Activated CD8-positive, alpha-beta memory T cell treated with anti-CD3 and anti-CD28 coated beads, Interleukin-2, amount 50 U/mL, for 24 hours (primary cell): Measurements from ENCODE around the gene P3H4.

Experiments used
- DNase-seq: peaks from one replicate; pipeline ENCODE4 v3.0.0-alpha.2; 2020; ENCODE audit errors: extremely low read depth

The P3H4 gene

DNA sequence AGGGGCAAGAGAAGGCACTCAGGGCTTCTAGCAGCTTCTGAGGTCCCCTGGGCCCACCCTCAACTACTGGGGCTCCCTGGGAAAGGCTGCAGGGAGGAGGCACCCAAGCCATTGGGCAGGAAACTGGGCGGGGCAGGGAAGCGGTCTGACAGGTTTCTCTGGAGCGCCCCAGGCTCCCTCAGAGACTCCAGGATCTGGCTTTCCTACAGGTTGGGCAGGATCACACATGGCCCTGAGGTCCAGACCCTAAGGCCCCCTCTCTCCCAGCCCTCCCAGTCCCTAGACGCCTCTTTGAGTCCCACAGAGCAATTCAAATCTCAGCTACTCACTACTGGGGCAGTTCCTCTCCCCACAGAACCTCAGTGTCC lies 39.5 kb downstream of the P3H4 start:
- DNase-seq: no peak

DNA sequence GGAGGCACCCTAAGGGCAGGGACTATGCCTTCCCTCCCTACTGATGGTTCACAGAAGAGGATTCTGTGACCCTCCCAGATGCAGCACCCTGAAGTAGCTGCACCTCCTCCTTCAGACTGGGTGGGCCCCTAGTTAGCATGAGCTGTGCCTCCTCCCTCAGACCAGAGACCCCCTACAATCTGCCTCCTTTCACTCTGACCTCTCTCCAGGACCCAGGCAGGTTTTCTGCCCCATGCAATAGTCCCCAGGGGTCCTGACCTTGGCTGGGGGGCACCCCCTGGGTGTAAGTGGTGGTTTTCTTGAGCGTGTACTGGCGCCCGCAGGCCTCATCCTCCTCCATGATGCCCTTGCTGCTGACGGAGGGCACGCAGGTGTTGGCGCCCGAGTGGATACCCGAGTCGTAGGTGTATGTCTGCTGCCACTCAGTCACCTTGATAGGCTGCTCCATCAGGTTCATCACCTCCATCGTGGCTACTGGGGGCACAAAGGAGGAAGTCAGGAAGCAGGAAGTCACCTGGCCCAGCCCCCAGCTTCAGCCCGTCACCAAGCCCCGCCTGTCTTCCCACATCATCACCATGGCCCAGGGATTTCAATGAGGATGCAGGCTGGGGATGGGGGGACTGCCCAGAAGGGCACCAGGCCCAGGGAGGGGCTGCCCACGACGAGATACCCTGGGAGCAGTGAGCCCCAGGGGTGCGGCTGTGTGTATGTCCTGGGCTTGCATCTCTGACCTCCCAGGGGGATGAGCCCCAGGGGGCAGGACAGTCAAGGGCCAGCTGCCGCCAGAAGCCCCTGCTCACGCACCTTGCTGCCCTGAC lies 40.2 kb downstream of the P3H4 start:
- DNase-seq: no peak

DNA sequence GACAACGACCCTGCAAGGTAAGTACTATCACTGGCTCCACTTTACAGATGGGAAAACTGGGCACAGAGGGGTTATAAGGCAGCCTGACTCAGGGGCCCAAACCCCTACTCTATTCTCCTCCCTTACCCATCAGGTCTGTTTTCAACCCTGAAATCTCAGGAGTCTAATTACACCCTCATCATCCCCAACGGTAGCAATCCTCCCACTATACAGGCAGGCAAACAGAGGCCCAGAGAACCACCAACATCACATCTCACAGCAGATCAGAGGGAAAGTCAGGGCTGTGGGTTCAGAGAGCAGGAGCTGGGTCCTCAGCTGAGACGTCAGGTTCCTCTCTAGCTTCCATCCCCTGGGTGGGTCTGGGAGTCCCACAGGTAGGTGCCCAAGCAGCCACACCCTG lies 41.8 kb downstream of the P3H4 start:
- no peak for DNase-seq

DNA sequence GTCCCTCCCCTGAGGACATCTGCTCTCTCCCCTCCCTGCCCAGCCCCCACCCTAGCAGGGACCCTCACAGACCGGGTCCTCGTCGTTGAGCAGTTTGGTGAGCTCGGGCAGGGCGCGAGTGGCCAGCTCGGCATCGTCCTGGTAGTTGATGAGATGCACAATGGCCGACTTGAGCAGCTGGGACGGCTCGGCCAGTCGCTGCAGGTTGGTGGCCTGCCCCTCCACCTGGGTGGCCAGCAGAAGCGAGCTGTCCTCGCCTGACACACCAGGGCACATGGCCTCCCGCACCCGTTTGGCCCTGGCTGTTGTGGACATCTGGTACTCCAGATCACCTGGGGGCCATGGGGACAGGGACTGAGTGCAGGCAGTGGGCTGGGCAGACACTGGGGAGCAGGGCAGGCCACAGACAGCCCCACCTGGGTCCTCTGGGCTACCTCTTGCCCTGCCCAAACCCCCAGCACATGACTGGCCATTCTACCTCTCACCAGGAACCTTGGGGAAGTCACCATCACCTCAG lies 42.3 kb downstream of the P3H4 start:
- DNase-seq: no peak

DNA sequence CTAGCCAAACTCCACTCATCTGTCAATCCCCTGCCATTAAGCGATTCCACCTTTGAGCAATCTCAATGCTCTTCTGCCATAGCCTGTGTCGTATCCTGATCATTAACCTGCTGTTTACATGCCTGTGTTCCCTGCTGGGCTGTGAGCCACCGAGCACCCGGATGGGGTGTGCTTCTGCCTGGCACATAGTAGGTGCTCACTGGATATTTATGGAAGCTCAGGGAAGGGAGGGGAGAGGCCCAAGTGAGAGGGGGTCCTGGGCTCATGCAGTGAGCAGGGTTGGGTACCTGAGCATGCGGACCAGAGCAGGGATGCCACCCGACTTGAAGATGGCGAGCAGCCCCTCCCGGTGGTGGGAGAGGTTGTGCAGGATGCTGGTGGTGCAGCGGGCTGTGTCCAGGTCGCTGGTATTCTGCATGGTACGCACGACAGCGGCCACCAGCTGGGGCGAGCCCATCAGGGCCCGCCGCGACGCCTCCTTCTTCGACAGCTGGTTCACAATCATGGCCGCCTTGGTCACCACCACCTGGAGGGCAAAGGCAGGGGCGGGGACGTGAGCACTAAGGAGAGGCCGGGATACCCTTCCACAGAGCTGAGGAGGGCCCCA lies 43.0 kb downstream of the P3H4 start:
- DNase-seq: no peak

DNA sequence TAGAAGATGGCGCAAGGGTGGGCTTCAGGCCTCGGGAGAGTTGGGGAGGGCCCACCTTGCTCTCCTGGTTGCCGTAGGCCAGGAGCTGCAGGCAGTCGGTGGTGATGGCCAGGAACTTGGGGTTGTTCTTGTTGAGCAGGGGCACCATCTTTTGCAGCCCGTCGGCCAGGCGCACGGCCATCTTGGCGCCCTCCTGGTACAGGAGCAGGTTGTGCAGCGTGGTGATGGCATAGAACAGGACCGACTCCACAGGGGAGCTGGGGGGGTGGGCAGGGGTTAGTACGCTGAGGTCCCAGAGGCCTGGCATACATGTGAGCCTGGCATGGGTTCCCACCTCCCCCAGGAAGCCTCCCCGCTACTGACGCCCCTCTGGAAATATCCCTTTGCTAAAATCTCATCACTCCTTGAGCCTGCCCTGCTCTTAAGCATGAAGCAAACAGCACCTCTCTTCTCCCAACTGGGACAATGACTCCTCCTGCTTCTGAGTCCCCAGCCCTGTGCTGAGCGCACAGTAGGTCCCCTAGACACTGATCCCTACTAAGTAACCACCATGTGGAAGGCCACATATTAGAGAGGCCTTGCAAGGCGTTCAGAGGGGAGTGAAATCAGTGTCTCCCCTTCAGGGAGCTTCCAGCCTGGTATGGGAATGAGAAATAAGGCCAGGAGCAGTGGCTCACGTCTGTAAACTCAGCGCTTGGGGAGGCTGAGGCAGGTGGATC lies 44.3 kb downstream of the P3H4 start:
- no peak for DNase-seq

DNA sequence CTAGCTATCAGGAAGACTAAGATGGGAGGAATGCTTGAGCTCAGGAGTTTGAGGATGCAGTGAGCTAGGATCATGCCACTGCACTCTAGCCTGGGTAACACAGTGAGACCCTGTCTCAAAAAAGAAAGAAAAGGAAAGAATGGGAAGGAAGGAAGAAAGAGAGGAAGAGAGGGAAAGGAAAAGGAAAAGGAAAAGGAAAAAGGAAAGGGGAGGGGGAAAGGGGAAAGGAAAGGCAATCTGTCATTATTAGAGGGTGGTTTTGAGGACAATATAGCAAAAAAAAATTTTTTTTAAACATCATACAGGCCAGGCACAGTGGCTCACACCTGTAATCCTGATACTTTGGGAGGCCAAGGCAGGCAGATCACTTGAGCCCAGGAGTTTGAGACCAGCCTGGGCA lies 45.6 kb downstream of the P3H4 start:
- DNase-seq: no peak

DNA sequence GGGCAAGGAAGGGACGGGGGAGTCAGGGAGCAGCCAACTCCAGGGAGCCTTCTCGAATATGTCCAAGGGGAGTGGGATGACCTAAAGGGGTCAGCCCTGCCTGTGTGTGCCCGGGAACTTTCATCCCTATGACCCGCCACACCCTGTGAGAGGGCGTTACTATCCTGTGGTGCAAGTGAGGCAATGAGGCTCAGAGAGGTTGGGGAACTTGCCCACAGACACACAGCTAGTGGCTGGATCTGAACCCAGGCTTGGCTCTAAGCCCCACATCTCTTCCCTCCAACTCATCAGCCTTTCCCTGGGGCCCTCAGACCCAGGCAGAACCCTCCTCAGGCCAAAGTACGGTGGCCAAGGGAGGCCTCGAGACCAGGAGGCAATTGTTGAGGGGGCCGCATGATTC lies 48.4 kb downstream of the P3H4 start:
- no peak for DNase-seq

DNA sequence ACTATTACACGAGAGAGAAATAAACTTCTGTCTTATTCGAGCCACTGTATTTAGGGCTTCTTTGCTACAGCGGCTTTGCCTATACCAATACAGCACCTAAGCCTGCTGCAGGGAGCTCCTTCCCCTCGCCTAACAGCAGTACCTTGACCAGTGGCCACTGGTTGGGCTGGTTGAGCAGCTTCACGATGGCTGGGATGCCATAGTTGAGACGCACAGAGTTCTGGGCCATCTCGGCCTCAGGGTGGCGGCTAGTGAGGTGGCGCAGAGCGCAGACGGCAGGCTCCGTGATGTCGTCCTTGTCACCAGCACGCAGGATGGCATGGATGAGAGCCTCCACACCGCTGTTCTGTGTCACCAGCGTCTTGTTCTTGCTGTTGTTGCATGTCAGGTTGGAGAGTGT lies 48.9 kb downstream of the P3H4 start:
- DNase-seq: no peak

DNA sequence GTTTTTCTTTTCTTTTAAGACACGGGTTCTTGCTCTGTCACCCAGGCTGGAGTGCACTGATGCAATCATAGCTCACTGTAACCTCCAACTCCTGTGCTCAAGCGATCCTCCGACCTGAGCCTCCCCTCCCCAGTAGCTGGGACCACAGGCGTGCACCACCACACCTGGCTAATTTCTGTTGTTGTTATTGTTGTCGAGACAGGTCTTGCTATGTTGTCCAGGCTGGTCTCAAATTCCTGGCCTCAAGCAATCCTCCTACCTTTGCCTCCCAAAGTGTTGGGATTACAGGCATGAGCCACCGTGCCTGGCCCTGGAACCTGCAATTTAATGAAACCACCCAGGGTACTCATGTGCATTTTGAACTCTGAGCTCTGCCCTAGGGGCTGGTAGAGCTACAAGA lies 49.4 kb downstream of the P3H4 start:
- DNase-seq: no peak

DNA sequence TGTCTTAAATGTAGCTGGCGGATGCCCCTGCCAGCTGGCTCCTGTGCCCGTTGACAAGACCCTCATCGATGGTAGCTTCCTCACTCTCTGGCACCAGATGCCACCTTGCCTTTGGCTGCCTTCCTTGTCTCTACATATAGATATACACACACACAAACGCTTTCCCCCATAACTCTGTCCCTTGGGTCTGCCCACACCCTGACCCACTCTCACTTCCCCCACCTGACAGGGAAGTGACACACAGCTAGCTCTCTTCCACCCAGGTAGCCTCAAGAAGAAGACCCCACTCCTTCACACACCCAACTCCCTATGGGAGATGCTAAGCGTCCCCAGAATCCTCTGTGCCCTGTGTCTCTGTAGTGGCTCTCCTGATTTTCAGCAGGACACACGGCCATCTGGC lies 50.9 kb downstream of the P3H4 start:
- no peak for DNase-seq

DNA sequence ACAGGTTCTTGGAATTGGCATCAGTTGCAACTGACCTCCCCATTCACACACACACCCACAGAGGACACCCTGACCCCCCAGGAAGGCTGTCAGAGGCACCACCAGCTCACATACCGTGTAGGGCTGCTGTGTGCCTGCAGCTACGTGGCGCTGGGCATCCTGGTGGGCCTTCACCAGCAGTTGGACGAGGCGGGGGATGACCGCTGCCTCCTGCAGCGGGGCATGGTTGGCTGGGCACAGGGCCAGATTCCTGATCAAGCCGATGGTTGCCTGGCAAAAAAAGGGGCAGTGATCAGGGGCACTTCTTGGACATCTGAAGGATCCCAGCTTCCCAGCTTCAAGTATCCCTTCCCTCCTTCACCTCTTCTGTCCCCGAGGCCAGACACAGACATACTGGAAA lies 53.1 kb downstream of the P3H4 start:
- no peak for DNase-seq

DNA sequence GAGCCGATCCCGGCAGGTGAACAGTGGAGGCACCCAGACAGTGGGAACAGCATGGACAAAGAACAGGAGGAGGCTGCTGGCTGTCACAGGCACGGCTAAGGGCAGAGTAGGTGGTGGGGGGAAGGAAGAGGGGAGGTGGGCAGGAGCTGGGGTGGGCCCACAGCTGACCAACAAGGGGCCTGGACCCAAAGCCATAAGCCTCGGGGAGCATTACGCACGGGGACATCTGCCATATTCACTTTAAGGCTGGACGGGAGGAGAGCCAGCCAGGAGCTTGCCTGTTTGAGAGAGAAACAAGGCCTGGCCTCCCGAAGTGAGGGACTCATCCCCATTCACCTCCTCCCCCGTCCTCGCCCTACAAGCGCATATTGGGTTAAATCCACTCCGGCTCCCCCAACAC lies 57.7 kb downstream of the P3H4 start:
- DNase-seq: no peak
